Measurements from ENCODE around the gene PBXIP1. TPM values are rescaled to one million over a fixed set of nuclear protein-coding genes. Genes with fewer than 3 reads are reported as not detected.
A peak's percentile ranks its signal among the peaks of the same experiment; 100 is the strongest.

The PBXIP1 gene
- total RNA-seq, 4 donors from 2014 or later: 52.5 to 120 (median 97.9) TPM

GRCh38 chr1:154959426-154959780 is 3.5 kb upstream of the PBXIP1 start:
- Histone ChIP-seq H3K4me3 (no peak overlapping the region), H3K4me1 (peaks cover 0 to 68% (median 40%) of the 10 kb centered on the region in 4 donors), H3K27me3 (no peaks in the 10 kb centered on the region), H3K9me3 (no peaks in the 10 kb centered on the region), H3K36me3 (peaks cover 0 to 38% (median 0%) of the 10 kb centered on the region in 3 donors), H3K27ac (no peak overlapping the region)
- WGBS, 2 donors: 88 to 94% methylated on average over 7 of the region's 7 CpGs
- TF ChIP-seq POLR2A (IDR thresholded peaks at IDR 0.05): no peak
- no peak for DNase-seq (ENCODE audit: low spot score in 2 of 2)

- 90 to 92% methylated on average over 16 of the region's 16 CpGs for WGBS, 2 donors
- Histone ChIP-seq H3K9me3 (no peaks in the 10 kb centered on the region), H3K4me1 (peaks cover 0 to 73% (median 46%) of the 10 kb centered on the region in 4 donors), H3K4me3 (no peak overlapping the region), H3K27ac (no peak overlapping the region), H3K27me3 (no peaks in the 10 kb centered on the region), H3K36me3 (peaks cover 0 to 33% (median 0%) of the 10 kb centered on the region in 3 donors)
- TF ChIP-seq CTCF (IDR thresholded peaks at IDR 0.05) (no peak), EP300 (IDR thresholded peaks at IDR 0.05) (no peak), POLR2A (IDR thresholded peaks at IDR 0.05) (no peak)
- no peak for DNase-seq (ENCODE audit: low spot score in 2 of 2)
Observed at GRCh38 chr1:154958681-154959425, 3.0 kb upstream of the PBXIP1 start.

- Histone ChIP-seq H3K27ac (peak overlapping the region in 1 of 4 donors; percentile 84), H3K9me3 (no peaks in the 10 kb centered on the region), H3K27me3 (no peaks in the 10 kb centered on the region), H3K4me3 (no peak overlapping the region), H3K4me1 (peaks cover 0 to 73% (median 50%) of the 10 kb centered on the region in 4 donors), H3K36me3 (peaks cover 0 to 25% (median 0%) of the 10 kb centered on the region in 3 donors)
- TF ChIP-seq EP300 (IDR thresholded peaks at IDR 0.05) (no peak), CTCF (IDR thresholded peaks at IDR 0.05) (no peak), POLR2A (IDR thresholded peaks at IDR 0.05) (no peak)
- no peak for DNase-seq (ENCODE audit: low spot score in 2 of 2)
- WGBS, 2 donors: 75 to 76% methylated on average over 2 of the region's 2 CpGs
Observed at GRCh38 chr1:154958036-154958435, 2.1 kb upstream of the PBXIP1 start.

GRCh38 chr1:154957091-154957657 is 1.3 kb upstream of the PBXIP1 start:
- peaks cover 0 to 73% (median 49%) of the 10 kb centered on the region in 4 donors for H3K4me1 ChIP-seq
- peak overlapping the region in 1 of 4 donors; percentile 59 for H3K4me3 ChIP-seq

GRCh38 chr1:154956544-154956941 is 644 bp upstream of the PBXIP1 start:
- Histone ChIP-seq H3K27ac (peak overlapping the region; percentile 64 to 84 (median 72)), H3K4me3 (peak overlapping the region; percentile 48 to 59 (median 56)), H3K36me3 (peaks cover 0 to 27% (median 0%) of the 10 kb centered on the region in 3 donors), H3K4me1 (peaks cover 0 to 80% (median 52%) of the 10 kb centered on the region in 4 donors), H3K27me3 (no peaks in the 10 kb centered on the region), H3K9me3 (no peaks in the 10 kb centered on the region)
- DNase-seq (ENCODE audit: low spot score in 2 of 2): peak in 1 of 2 donors; percentile 30
- WGBS, 2 donors: 5 to 11% methylated on average over 6 of the region's 6 CpGs
- TF ChIP-seq CTCF (IDR thresholded peaks at IDR 0.05) (no peak), EP300 (IDR thresholded peaks at IDR 0.05) (no peak), POLR2A (IDR thresholded peaks at IDR 0.05) (no peak)

More at GRCh38 chr1:154957091-154957657, 1.3 kb upstream of the PBXIP1 start:
- no peaks in the 10 kb centered on the region for H3K27me3 ChIP-seq
- 27 to 37% methylated on average over 9 of the region's 9 CpGs for WGBS, 2 donors
- H3K27ac ChIP-seq: peak overlapping the region; percentile 39 to 84 (median 72)
- peaks cover 0 to 23% (median 0%) of the 10 kb centered on the region in 3 donors for H3K36me3 ChIP-seq
- no peaks in the 10 kb centered on the region for H3K9me3 ChIP-seq
- DNase-seq (ENCODE audit: low spot score in 2 of 2): no peak
- TF ChIP-seq POLR2A (IDR thresholded peaks at IDR 0.05): no peak
- no peak for TF ChIP-seq CTCF (IDR thresholded peaks at IDR 0.05)
- TF ChIP-seq EP300 (IDR thresholded peaks at IDR 0.05): no peak
